OCI-LY7 (cell line): ENCODE data around the gene ZNF565. TPM values are rescaled to one million over a fixed set of nuclear protein-coding genes. Genes with fewer than 3 reads are reported as not detected.

ENCODE experiments used
- BruUV-seq: library from RNA; stranded (reverse); fragments of 400-500 nt; replicated peaks from 2 replicates; lab custom pipeline; 2021; lab: Mats Ljungman, UMichigan
- CTCF ChIA-PET: fragments of 300-600 bp; sonication (Branson Sonifier 250); formaldehyde crosslinking; loops from one replicate; lab custom pipeline; 2022; ENCODE audit warnings: antibody characterized with exemption; ENCODE audit not compliant: unreplicated experiment; lab: Charles Lee
- POLR2A ChIA-PET: fragments of 300-600 bp; sonication (Branson Sonifier 250); formaldehyde crosslinking; loops from one replicate; lab custom pipeline; 2022; ENCODE audit warnings: antibody characterized with exemption; lab: Charles Lee
- DNase-seq: peaks from one replicate; pipeline ENCODE4 v3.0.0-alpha.2; 2015; ENCODE audit warnings: low spot score
- H2AFZ ChIP-seq: fragments of 200-600 bp; sonication (generic), shearing (Covaris generic); 2 replicates; pipeline ENCODE4 v1.6.1; 2014; ENCODE audit warnings: mild to moderate bottlenecking, antibody characterized with exemption, low read length, moderate library complexity
- H3K27ac ChIP-seq: fragments of 200-600 bp; sonication (generic); 2 replicates; pipeline ENCODE4 v1.5.1; 2014; ENCODE audit warnings: mixed run types, low read depth, mild to moderate bottlenecking, moderate library complexity, low read length, inconsistent platforms; ENCODE audit not compliant: poor library complexity, severe bottlenecking
- H3K36me3 ChIP-seq: fragments of 200-600 bp; sonication (generic); 2 replicates; pipeline ENCODE4 v1.6.1; 2014; ENCODE audit warnings: mild to moderate bottlenecking, antibody characterized with exemption, low read length, moderate library complexity, mixed read lengths; ENCODE audit not compliant: insufficient read depth
- H3K4me1 ChIP-seq: fragments of 200-600 bp; sonication (generic); 2 replicates; pipeline ENCODE4 v1.5.1; 2014; ENCODE audit warnings: mild to moderate bottlenecking, low read length; ENCODE audit not compliant: insufficient read depth, poor library complexity, severe bottlenecking
- H3K4me2 ChIP-seq: fragments of 200-600 bp; sonication (generic); 2 replicates; pipeline ENCODE4 v1.6.1; 2014; ENCODE audit warnings: mild to moderate bottlenecking, low read length
- H3K4me3 ChIP-seq: fragments of 200-600 bp; sonication (generic); 2 replicates; pipeline ENCODE4 v1.5.1; 2014; ENCODE audit warnings: mild to moderate bottlenecking, low read depth, low read length; ENCODE audit not compliant: poor library complexity, severe bottlenecking
- H3K79me2 ChIP-seq: fragments of 200-600 bp; sonication (generic); 2 replicates; pipeline ENCODE4 v1.6.1; 2016; ENCODE audit warnings: low read depth, mild to moderate bottlenecking, low read length, moderate library complexity, mixed read lengths; ENCODE audit not compliant: insufficient read depth
- H3K9me2 ChIP-seq: fragments of 200-600 bp; sonication (generic); 2 replicates; pipeline ENCODE4 v1.6.1; 2016; ENCODE audit warnings: mild to moderate bottlenecking, low read length, mixed read lengths; ENCODE audit not compliant: insufficient read depth
- H3K9me3 ChIP-seq: fragments of 200-600 bp; sonication (generic); 2 replicates; pipeline ENCODE4 v1.6.1; 2014; ENCODE audit warnings: mild to moderate bottlenecking, mixed run types, low read length, mixed read lengths
- H4K20me1 ChIP-seq: fragments of 200-600 bp; sonication (generic); 2 replicates; pipeline ENCODE4 v1.6.1; 2014; ENCODE audit warnings: mild to moderate bottlenecking, antibody characterized with exemption, low read length, moderate library complexity, mixed read lengths; ENCODE audit not compliant: insufficient read depth
- CTCF ChIP-seq: fragments of 200-600 bp; sonication (generic); conservative IDR thresholded peaks from 2 replicates; pipeline ENCODE4 v1.5.1; 2014; ENCODE audit warnings: mild to moderate bottlenecking, antibody characterized with exemption, low read length, moderate library complexity, mixed read lengths
- EZH2phosphoT487 ChIP-seq: fragments of 200-600 bp; sonication (generic); IDR thresholded peaks from 2 replicates; pipeline ENCODE4 v1.6.1; 2018; ENCODE audit warnings: low read depth, borderline replicate concordance, mild to moderate bottlenecking, mixed run types, antibody characterized with exemption, low read length, moderate library complexity, mixed read lengths
- intact Hi-C: fragments of 100-400 bp; cut with micrococcal nuclease; formaldehyde crosslinking; loops from one replicate; pipeline ENCODE4 v1.10.0; 2022; ENCODE audit not compliant: unreplicated experiment
- total RNA-seq, 2 experiments: library from RNA; depleted of rRNA in 1 of 2; stranded (reverse); fragments of >200 nt in 1 of 2; shearing (Covaris generic) in 1 of 2; gene quantifications; 2 replicates each; pipeline ENCODE4 v1.2.3, GENCODE V29; 2014 to 2022

ZNF565 gene
- total RNA-seq, 2 experiments from 2014 or later: 2.1 to 3.2 TPM

- H3K9me3 ChIP-seq: no peaks in the 10 kb centered on the region
- H3K79me2 ChIP-seq: no peaks in the 10 kb centered on the region
- H4K20me1 ChIP-seq: no peaks in the 10 kb centered on the region
- BruUV-seq: no TSS peak
- H3K9me2 ChIP-seq: no peaks in the 10 kb centered on the region
- no peak overlapping the region for H3K27ac ChIP-seq
- H3K4me2 ChIP-seq: no peak overlapping the region
- DNase-seq: no peak
- H3K4me3 ChIP-seq: no peak overlapping the region
- ChIA-PET CTCF (no interaction called here), POLR2A (no interaction called here)
- intact Hi-C loops: no loop called here
- no peak overlapping the region for H2AFZ ChIP-seq
- TF ChIP-seq EZH2phosphoT487: no peak
- TF ChIP-seq CTCF: no peak
- H3K36me3 ChIP-seq: no peaks in the 10 kb centered on the region
- H3K4me1 ChIP-seq: no peaks in the 10 kb centered on the region
Measured at GRCh38 chr19:36258028-36258875, 43.8 kb upstream of the ZNF565 start.

GRCh38 chr19:36257520-36257876 is 43.0 kb upstream of the ZNF565 start:
- no TSS peak for BruUV-seq
- no peak for DNase-seq

More at GRCh38 chr19:36257520-36257876, 43.0 kb upstream of the ZNF565 start:
- no peak for TF ChIP-seq CTCF
- no peak for TF ChIP-seq EZH2phosphoT487
- H3K36me3 ChIP-seq: no peaks in the 10 kb centered on the region
- no peak overlapping the region for H2AFZ ChIP-seq
- H3K27ac ChIP-seq: no peak overlapping the region
- H3K4me3 ChIP-seq: no peak overlapping the region
- H3K9me3 ChIP-seq: no peaks in the 10 kb centered on the region
- intact Hi-C loops: no loop called here
- no peaks in the 10 kb centered on the region for H3K79me2 ChIP-seq
- ChIA-PET POLR2A (no interaction called here), CTCF (no interaction called here)
- H3K4me2 ChIP-seq: no peak overlapping the region
- H3K9me2 ChIP-seq: no peaks in the 10 kb centered on the region
- H4K20me1 ChIP-seq: no peaks in the 10 kb centered on the region
- no peaks in the 10 kb centered on the region for H3K4me1 ChIP-seq
